ENCODE measurements around the gene MARVELD1. TPM values are rescaled to one million over a fixed set of nuclear protein-coding genes. Genes with fewer than 3 reads are reported as not detected.
A peak's percentile ranks its signal among the peaks of the same experiment; 100 is the strongest.

Gene MARVELD1
- total and polyA plus RNA-seq, 2 of the 8 experiments (the other 6 are each of a cell fraction or from before 2014, with no cell fraction given), result 28.1 to 37.3 TPM

DNA sequence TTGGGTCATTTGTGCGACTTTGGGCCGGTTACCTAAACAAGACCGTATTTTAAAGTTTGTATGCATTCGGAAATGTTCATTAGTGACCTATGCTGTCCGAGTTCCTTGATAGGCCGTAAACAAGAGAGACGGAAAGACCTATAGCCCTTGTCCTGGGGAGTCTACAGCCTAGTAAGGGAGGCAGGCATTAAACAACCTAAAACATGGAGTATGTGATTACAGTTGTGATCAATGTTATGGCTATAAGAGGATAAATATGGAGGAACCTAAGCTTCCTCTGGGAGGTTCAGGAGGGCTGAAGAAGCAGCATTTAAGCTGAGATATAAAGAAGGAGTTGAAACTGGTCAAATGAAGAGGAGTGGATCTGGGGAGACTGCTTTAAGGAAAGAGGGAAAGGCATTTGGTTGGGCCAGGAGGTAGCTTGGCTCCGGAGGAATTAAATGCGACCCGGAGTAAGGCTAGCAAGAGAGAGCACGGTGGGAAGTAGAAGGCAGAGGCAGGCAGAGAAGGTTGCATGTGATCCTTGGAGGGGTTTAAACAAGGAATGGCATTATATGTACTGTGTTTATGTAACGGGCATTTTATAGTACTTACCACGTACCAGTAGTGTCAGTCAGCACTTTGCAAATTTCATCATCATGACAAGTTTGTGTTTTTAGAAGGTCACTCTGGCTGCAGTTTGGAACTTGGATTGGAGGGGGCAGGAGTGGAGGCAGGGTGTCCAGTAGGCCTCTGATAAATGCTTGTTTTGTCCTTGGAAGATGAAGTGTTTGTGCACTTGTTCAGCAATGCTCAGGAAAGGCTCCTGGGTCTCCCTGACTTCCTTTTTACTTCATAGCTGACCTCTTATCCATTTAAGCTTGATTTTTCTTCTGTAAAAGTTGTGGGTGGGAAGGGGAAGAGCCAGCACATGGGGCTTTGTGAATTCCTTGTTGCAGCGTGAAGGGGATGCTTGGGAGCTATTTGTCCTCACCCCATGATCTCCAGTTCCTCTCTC is 25.4 kb upstream of the MARVELD1 start:
- Histone ChIP-seq H3K9ac (replicated peaks in 1 of 4; ENCODE audit: extremely low read depth in 1 of 4, low read depth in 3 of 4, low read length in 3 of 4) (peak overlapping the region in 3 of 4 experiments; percentile 56 to 80 (median 66); a peak in 6 of 7 replicates), H3K27me3 (replicated peaks in 1 of 4; ENCODE audit: control insufficient read depth in 3 of 4, extremely low read depth in 1 of 4, insufficient read depth in 3 of 4, low read length in 3 of 4) (peaks cover 0 to 7% (median 0%) of the 10 kb centered on the region in 4 experiments; a peak in 2 of 7 replicates), H3K9me3 (ENCODE audit: insufficient read depth in 2 of 2, low read depth in 1 of 2, low read length in 1 of 2) (no peaks in the 10 kb centered on the region), H3K14ac (ENCODE audit: insufficient read length) (no peak overlapping the region), H3K18ac (ENCODE audit: extremely low read depth, low read length) (peak overlapping the region; percentile 95), H3K4ac (replicated peaks; ENCODE audit: insufficient read length, low read depth, low read length) (peak overlapping the region; percentile 41), H4K91ac (replicated peaks; ENCODE audit: insufficient read length, low read length) (peak overlapping the region; percentile 69), H3K79me1 (ENCODE audit: low read depth, low read length) (no peaks in the 10 kb centered on the region), H2BK5ac (ENCODE audit: low read depth, low read length) (peak overlapping the region; percentile 53), H2AK5ac (ENCODE audit: low read depth, low read length) (peak overlapping the region; percentile 94), H2BK20ac (ENCODE audit: low read length) (no peak overlapping the region; the same call in 1 of the 2 replicates), H2BK15ac (ENCODE audit: low read length) (peak overlapping the region; percentile 55), H3K36me3 (ENCODE audit: control insufficient read depth in 2 of 4, insufficient read depth in 4 of 4, low read length in 3 of 4) (0 out of 8 replicates have a peak, but pooled peaks cover 0 to 2% (median 0%) of the 10 kb centered on the region in 4 experiments), H3K4me1 (replicated peaks in 1 of 4; ENCODE audit: control insufficient read depth in 3 of 4, insufficient read depth in 4 of 4, low read length in 3 of 4) (peaks cover 0 to 16% (median 5%) of the 10 kb centered on the region in 4 experiments; a peak in 4 of 7 replicates), H4K20me1 (replicated peaks in 1 of 2; ENCODE audit: control insufficient read depth in 1 of 2, insufficient read depth in 2 of 2, low read length in 2 of 2) (peaks cover 0 to 2% of the 10 kb centered on the region in 2 experiments), H4K5ac (ENCODE audit: insufficient read length, low read depth, low read length) (peak overlapping the region; percentile 81), H3K27ac (ENCODE audit: low read depth, low read length) (peak overlapping the region; percentile 42; the same call in 1 of the 2 replicates), H3K23me2 (ENCODE audit: low read depth, low read length) (peaks cover 7% of the 10 kb centered on the region; the same call in 1 of the 2 replicates), H3K4me2 (ENCODE audit: insufficient read depth in 1 of 2, low read depth in 2 of 2, low read length in 2 of 2) (peak overlapping the region; percentile 63 to 84), H3K4me3 (ENCODE audit: extremely low read depth in 1 of 4, insufficient read depth in 2 of 4, low read depth in 3 of 4, low read length in 4 of 4) (peak overlapping the region; percentile 19 to 53 (median 37); a peak in 7 of 8 replicates), H2BK12ac (ENCODE audit: low read depth, low read length) (peak overlapping the region; percentile 95; the same call in 1 of the 2 replicates), H4K8ac (ENCODE audit: extremely low read depth, insufficient read depth, low read length) (peak overlapping the region; percentile 90; the same call in 1 of the 2 replicates), H3K56ac (replicated peaks; ENCODE audit: insufficient read length, low read depth, low read length) (no peak overlapping the region), H2AFZ (ENCODE audit: low read length) (no peak overlapping the region), H3K79me2 (ENCODE audit: control insufficient read depth in 1 of 2, insufficient read depth in 2 of 2, low read length in 2 of 2) (peaks cover 0 to 8% of the 10 kb centered on the region in 2 experiments; a peak in 1 of 4 replicates), H2BK120ac (replicated peaks; ENCODE audit: low read depth, low read length) (no peak overlapping the region), H3K23ac (ENCODE audit: insufficient read length) (no peak overlapping the region)
- TF ChIP-seq RBBP5 (IDR thresholded peaks at IDR 0.05; ENCODE audit: borderline replicate concordance, low read depth, low read length) (no peak), POLR2A (IDR thresholded peaks at IDR 0.05; ENCODE audit: control extremely low read depth in 1 of 2, low read depth in 2 of 2, low read length in 2 of 2) (peak in 1 of 2 experiments; percentile 19; a peak in 1 of 3 replicates)
- TF ChIP-seq, protein P1, sequence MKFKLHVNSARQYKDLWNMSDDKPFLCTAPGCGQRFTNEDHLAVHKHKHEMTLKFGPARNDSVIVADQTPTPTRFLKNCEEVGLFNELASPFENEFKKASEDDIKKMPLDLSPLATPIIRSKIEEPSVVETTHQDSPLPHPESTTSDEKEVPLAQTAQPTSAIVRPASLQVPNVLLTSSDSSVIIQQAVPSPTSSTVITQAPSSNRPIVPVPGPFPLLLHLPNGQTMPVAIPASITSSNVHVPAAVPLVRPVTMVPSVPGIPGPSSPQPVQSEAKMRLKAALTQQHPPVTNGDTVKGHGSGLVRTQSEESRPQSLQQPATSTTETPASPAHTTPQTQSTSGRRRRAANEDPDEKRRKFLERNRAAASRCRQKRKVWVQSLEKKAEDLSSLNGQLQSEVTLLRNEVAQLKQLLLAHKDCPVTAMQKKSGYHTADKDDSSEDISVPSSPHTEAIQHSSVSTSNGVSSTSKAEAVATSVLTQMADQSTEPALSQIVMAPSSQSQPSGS (IDR thresholded peaks at IDR 0.05; ENCODE audit: low read length), result 0 out of 2 replicates have a peak, but pooled peaks have one; percentile 5
- WGBS, 2 experiments (ENCODE audit: extremely low coverage in 1 of 2, insufficient coverage in 1 of 2, insufficient read length in 1 of 2, insufficient replicate concordance in 2 of 2, low coverage in 1 of 2, low lambda C conversion rate in 2 of 2, missing lambda C conversion rate in 1 of 2), result 71% methylated on average over 14 of the region's 14 CpGs; no CpG with 5 or more reads in 1 of the 2 experiments
- FAIRE-seq (no peak), DNase-seq (ENCODE audit: low read depth in 1 of 2, low spot score in 2 of 2) (no peak)
- ChIA-PET POLR2A (ENCODE audit: partially characterized antibody) (interaction anchor here (1.1 to 5.3 kb wide), 19 partner anchors 9 to 254 kb away, joined by 3 to 42 read pairs (median 6); partner anchors contain the start of genes MARVELD1 and ZFYVE27), CTCF (ENCODE audit: partially characterized antibody) (interaction anchor here (0.7 to 6.5 kb wide), 15 partner anchors 9 to 187 kb away, joined by 3 to 50 read pairs (median 5); partner anchors contain the start of genes MARVELD1 and ZFYVE27)
